HG03095 (cell line): ENCODE data around the gene KPNA5.

ENCODE experiments used
- ATAC-seq: cut with Tn5 transposase; IDR thresholded peaks from one replicate; pipeline ENCODE4 v1.9.1; 2021; ENCODE audit warnings: moderate library complexity; ENCODE audit not compliant: unreplicated experiment

The KPNA5 gene

DNA sequence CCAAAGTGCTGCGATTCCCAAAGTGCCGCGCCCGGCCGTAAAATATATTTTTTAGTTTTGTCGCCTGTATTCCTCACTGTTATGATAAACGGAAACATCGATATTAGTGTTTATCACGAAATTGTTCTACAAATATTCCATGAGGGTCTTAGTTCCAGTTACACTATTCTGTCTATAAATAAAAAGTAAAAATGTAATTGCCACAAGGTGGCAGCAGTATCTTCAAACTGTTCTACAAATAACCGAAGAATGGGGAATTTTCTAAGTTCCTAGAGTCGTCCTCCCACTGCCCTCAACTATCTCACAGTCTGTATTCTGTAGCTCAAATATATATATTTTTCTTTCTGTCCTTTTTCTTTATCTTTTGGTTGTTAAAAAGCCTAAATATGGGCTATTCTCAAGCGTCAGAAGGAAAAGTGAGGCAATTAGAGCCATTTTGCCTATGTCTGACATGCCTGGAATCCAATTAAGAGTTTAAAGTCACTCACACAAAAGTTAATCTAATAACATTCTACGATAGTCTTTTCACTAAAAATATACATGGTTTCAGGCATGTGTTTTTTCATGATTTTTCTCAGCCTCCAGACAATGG lies 98.7 kb downstream of the KPNA5 start:
- no peak for ATAC-seq

GRCh38 chr6:116783852-116784251 lies 102.8 kb downstream of the KPNA5 start:
- no peak for ATAC-seq
